Breast epithelium (tissue), 4 donors: Measurements from ENCODE around the gene KCNJ12. TPM values are rescaled to one million over a fixed set of nuclear protein-coding genes. Genes with fewer than 3 reads are reported as not detected.
"Not testable (repeated sequence)": the region's sequence is repeated elsewhere in the genome, so short reads cannot be mapped to it uniquely, and the experiment has no call there.

Experiments
- DNase-seq, 2 donors: peaks; one replicate each; pipeline ENCODE4 v3.0.0-alpha.2; 2019; ENCODE audit warnings: low spot score in 2 of 2
- H3K27ac ChIP-seq, 2 donors: fragments of 200-600 bp; sonication (generic) in 1 of 2; one replicate each; pipeline ENCODE4 v1.5.1; 2016 to 2019; ENCODE audit warnings: mild to moderate bottlenecking in 1 of 2
- H3K27me3 ChIP-seq, 2 donors: fragments of 200-600 bp; sonication (generic) in 1 of 2; one replicate each; pipeline versions ENCODE4 v1.5.1 to v1.6.0; 2017 to 2019; ENCODE audit warnings: control low read depth in 1 of 2, mild to moderate bottlenecking in 1 of 2
- H3K36me3 ChIP-seq: fragments of 200-600 bp; one replicate; pipeline ENCODE4 v1.5.1; 2019
- H3K4me1 ChIP-seq, 2 donors: fragments of 200-600 bp; sonication (generic); one replicate each; pipeline ENCODE4 v1.5.1; 2016 to 2019; ENCODE audit warnings: control low read depth in 1 of 2
- H3K4me3 ChIP-seq, 3 donors: fragments of 200-600 bp; sonication (generic); 1 replicate in 2 of 3; 2 replicates in 1 of 3; pipeline ENCODE4 v1.5.1; 2016 to 2019; ENCODE audit warnings: mild to moderate bottlenecking in 3 of 3, moderate library complexity in 2 of 3
- H3K9me3 ChIP-seq, 2 donors: fragments of 200-600 bp; sonication (generic) in 1 of 2; one replicate each; pipeline ENCODE4 v1.5.1; 2016 to 2019; ENCODE audit warnings: control low read depth in 1 of 2
- POLR2A ChIP-seq: fragments of 450-650 bp; IDR thresholded peaks from one replicate; pipeline ENCODE4 v1.6.1; 2016; ENCODE audit warnings: antibody characterized with exemption, mild to moderate bottlenecking, moderate library complexity
- POLR2AphosphoS5 ChIP-seq, 3 donors: sonication (generic); formaldehyde crosslinking; IDR thresholded peaks; one replicate each; pipeline ENCODE4 v1.6.1; 2017; ENCODE audit warnings: antibody characterized with exemption in 3 of 3
- intact Hi-C: fragments of 100-400 bp; cut with DNase I; formaldehyde crosslinking; loops from one replicate; pipeline ENCODE4 v1.15.1; 2023; ENCODE audit warnings: low total_unique reads
- total RNA-seq, 3 donors: library from RNA; depleted of rRNA; stranded (reverse); fragments of >200 nt; gene quantifications; one replicate each; pipeline ENCODE4 v1.1.0, GENCODE V29; 2016
- TF ChIP-seq, protein P1 (sequence below), 3 donors: fragments of 450-650 bp; IDR thresholded peaks; one replicate each; pipeline ENCODE4 v1.5.1; 2016 to 2017; ENCODE audit warnings: antibody characterized with exemption in 3 of 3, mild to moderate bottlenecking in 3 of 3, moderate library complexity in 3 of 3

The KCNJ12 gene
- total RNA-seq, 3 donors from 2014 or later: 0.73 to 1.4 (median 0.98) TPM

DNA sequence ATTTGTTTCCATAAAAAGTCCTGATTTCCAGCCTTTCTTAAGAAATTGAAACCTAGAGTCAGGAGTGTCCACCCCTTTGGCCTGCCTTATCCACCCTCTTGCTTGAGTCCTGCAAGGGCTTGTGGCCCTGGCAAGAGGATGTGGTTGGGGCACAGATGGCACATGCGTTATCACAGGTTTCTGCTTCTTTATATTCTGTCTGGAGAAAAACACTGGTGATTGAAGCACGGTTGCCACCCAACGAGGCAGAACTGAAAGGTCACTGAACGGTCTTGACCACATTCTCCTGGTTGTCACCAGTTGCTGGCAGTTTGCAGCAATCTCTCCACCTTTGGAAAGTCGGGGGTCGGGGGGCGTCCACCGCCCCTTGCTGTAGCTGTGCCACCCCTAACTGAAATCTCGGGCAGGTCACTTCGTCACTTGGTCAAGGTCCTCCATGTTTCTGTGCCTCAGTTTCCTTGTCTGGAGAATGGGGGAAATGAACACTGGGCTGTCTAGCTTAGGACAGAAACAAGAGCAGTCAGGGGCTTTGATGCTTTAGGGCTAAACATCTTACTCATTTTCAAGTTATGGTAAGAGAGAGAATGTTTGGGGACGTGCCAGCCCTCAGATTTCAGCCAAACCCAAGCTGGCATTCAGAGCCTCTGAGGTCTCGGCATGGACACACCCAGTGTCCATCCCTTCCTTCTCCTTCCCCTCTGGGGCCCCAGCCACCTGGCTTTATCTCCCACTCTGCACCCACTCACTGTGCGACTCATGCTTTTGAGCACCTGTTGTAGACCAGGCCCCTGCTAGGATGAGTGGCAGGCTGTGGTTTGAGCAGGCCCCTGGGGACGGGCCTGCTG is 27.9 kb upstream of the KCNJ12 start:
- H3K9me3 ChIP-seq, H3K36me3 ChIP-seq, H3K27ac ChIP-seq, H3K27me3 ChIP-seq, DNase-seq, intact Hi-C loops, H3K4me3 ChIP-seq, H3K4me1 ChIP-seq: not testable (repeated sequence)

DNA sequence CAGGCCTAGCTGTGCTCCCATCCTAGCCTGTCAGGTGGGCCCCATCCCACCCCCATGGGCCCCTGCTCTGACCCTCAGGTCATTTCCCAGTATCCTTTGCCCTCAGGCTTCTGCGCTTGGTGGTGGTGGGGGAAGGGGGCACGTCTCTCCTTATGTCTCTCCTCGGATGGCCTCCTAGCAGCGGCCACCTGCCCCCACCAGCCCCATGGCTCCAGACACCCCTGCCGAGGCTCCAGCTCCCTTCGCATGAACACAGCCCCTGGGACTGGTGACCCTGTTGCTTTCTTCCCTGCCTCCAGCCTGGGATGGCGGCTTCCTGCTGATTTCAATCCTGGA is 27.3 kb upstream of the KCNJ12 start:
- H3K4me1 ChIP-seq, intact Hi-C loops, H3K27ac ChIP-seq, H3K27me3 ChIP-seq, H3K36me3 ChIP-seq, H3K9me3 ChIP-seq, H3K4me3 ChIP-seq, DNase-seq: not testable (repeated sequence)

DNA sequence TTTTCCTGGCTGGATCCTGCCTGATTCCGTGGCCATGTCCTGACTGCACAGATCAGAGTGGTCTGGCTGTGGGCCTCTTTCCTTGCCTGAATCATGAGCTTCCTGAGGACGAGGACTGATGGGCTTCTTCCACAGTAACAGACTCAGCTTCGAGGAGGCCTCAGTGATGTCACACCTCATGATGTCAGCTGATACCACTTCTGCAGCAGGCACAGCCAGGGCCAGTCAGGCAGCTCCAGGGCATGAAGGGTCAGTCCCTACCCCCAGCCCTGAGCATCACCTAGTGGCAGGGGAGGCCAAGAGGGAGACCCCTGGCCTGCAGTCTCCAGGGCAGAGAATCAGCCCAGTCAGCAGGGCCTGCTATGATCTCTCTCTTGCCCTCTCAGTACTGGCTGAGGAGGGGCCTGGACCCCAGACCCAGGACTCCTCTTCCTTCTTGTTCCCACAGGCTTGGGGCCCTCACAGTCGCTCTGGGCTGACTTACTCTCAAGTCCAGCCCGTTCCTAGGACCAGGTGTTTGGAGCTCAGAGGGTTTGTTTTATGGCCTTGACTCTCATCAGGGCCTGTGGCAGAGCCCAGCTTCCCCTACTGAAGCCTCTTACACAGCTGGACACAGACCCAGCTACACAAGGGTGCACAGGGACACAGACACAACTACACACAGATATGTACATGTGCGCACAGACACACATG is 26.7 kb upstream of the KCNJ12 start:
- H3K4me1 ChIP-seq, H3K9me3 ChIP-seq, H3K27me3 ChIP-seq, H3K27ac ChIP-seq, intact Hi-C loops, H3K36me3 ChIP-seq, H3K4me3 ChIP-seq: not testable (repeated sequence)
- peak in 1 of 2 donors; percentile 34 for DNase-seq

DNA sequence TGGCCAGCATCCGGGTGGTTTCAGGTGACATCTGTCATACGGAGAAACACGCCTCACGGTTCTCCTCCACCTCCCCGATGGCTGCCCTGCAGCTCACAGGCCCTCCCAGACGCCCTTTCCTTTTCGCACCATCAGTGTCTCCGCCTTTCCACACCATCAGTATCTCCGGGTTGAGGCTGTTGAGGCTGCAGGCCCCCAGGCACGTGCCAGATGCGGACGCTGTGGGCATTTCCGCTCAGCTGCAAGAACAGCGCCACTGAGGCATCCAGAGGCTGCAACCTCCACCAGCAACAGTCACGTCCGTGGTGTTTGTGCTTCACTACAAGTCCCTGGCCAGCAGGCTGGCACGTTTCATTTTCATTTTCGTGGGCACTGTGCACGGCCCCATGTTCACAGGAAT is 25.7 kb upstream of the KCNJ12 start:
- intact Hi-C loops, H3K4me3 ChIP-seq, H3K27ac ChIP-seq, H3K4me1 ChIP-seq, H3K9me3 ChIP-seq, H3K36me3 ChIP-seq, H3K27me3 ChIP-seq: not testable (repeated sequence)
- peak in 1 of 2 donors; percentile 20 for DNase-seq

DNA sequence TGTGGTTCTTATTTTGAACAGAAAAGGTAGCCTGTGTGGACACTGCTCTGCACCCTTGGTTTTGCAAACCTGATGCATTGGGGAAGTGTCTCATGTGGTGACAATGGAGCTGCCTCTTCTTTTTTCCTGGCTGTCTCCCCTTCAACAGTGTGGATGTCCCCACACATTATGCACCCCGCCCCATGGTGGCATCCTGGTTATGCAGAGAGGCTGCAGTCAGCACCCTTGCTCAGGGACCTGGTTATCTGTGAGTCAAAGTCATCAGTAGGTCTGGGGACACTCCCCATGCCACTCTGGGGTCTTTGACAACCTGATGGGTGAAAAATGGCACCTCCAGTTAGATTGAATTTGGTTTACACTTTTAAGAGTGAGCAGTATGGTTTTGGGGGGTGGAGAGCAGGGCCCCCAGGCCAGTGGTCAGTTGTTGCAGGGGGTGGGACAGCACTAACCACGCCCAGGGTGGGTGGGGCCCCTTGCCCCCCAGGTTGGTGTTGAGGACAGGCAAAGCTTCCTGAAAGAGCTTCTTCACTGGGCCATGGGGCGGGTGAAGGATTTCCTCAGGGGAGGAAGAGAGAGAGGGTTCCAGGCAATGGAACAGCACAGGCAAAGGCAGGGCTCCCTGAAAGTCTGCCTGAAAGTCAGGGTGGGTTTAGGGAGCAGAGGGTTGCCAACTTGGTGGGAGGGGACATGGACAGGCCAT is 24.6 kb upstream of the KCNJ12 start:
- no peak overlapping the region for H3K27ac ChIP-seq
- no peaks in the 10 kb centered on the region for H3K36me3 ChIP-seq
- H3K4me3 ChIP-seq: no peak overlapping the region
- no peak for TF ChIP-seq POLR2AphosphoS5 (IDR thresholded peaks at IDR 0.05)
- TF ChIP-seq, protein P1, sequence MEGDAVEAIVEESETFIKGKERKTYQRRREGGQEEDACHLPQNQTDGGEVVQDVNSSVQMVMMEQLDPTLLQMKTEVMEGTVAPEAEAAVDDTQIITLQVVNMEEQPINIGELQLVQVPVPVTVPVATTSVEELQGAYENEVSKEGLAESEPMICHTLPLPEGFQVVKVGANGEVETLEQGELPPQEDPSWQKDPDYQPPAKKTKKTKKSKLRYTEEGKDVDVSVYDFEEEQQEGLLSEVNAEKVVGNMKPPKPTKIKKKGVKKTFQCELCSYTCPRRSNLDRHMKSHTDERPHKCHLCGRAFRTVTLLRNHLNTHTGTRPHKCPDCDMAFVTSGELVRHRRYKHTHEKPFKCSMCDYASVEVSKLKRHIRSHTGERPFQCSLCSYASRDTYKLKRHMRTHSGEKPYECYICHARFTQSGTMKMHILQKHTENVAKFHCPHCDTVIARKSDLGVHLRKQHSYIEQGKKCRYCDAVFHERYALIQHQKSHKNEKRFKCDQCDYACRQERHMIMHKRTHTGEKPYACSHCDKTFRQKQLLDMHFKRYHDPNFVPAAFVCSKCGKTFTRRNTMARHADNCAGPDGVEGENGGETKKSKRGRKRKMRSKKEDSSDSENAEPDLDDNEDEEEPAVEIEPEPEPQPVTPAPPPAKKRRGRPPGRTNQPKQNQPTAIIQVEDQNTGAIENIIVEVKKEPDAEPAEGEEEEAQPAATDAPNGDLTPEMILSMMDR (IDR thresholded peaks at IDR 0.05): no peak
- no peak for TF ChIP-seq POLR2A
- no peaks in the 10 kb centered on the region for H3K27me3 ChIP-seq
- no peaks in the 10 kb centered on the region for H3K4me1 ChIP-seq
- DNase-seq: peak in 1 of 2 donors; percentile 28
- no peaks in the 10 kb centered on the region for H3K9me3 ChIP-seq
- intact Hi-C loops: no loop called here

DNA sequence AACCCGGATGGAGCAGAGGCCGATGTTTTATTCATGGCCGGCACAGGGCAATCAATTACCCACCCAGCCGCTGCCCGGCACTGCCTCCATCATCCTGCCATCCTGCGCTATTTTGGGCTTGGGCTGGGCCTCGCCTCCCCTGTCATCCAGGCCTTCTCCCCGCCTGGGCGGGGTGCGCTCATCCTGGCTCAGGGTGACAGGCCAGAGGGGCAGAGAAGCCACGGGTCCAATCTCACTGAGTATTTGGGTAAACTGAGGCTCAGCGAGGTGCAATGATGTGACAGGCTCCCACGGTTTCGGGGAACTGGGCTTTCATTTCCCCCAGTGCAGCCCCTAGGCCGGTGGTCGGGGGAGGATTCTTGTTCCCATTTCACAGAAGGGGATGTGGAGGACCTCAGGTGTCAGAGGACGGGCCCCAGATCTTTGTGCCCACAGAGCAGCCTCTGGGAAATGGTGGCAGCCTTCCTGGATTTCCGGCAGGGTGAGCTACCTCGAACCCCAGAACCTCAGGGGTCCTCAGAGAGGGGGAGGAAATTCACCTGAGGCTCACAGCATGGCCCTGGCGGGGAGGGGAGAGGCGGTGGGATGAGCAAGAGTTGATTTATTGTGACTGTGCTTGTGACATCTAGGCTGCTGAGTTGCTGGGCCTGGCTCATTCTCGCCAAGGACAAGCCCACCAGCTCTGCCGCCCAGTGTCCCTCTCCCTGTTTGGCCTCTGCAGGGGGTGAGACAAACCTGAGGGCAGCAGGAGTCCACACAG is 23.8 kb upstream of the KCNJ12 start:
- Histone ChIP-seq H3K27me3 (no peaks in the 10 kb centered on the region), H3K27ac (peak overlapping the region in 1 of 2 donors; percentile 58), H3K4me3 (no peak overlapping the region), H3K36me3 (no peaks in the 10 kb centered on the region), H3K9me3 (no peaks in the 10 kb centered on the region), H3K4me1 (no peaks in the 10 kb centered on the region)
- intact Hi-C loops: no loop called here
- DNase-seq: no peak
- no peak for TF ChIP-seq POLR2A
- TF ChIP-seq, protein P1 (IDR thresholded peaks at IDR 0.05): no peak
- no peak for TF ChIP-seq POLR2AphosphoS5 (IDR thresholded peaks at IDR 0.05)

DNA sequence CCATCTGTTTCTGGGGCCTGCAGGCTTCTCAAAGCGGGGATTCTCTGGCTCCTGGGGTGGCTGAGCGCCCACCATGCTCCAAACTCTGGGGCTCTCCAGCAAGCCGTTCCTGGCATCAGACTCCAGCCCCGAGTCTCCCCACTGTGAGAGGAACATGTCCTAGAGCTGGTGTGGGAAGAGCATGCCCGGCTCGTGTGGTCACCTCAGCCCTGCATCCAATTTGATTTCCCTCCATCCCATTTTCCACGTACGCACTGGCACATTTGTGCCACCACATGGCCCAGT is 23.2 kb upstream of the KCNJ12 start:
- H3K36me3 ChIP-seq: no peaks in the 10 kb centered on the region
- peak in 1 of 2 donors; percentile 30 for DNase-seq
- intact Hi-C loops: no loop called here
- H3K27ac ChIP-seq: peak overlapping the region in 1 of 2 donors; percentile 58
- no peaks in the 10 kb centered on the region for H3K4me1 ChIP-seq
- H3K9me3 ChIP-seq: no peaks in the 10 kb centered on the region
- TF ChIP-seq, protein P1 (IDR thresholded peaks at IDR 0.05): no peak
- TF ChIP-seq POLR2A (no peak), POLR2AphosphoS5 (IDR thresholded peaks at IDR 0.05) (no peak)
- no peaks in the 10 kb centered on the region for H3K27me3 ChIP-seq
- no peak overlapping the region for H3K4me3 ChIP-seq
